ENCODE data around the gene KCNN3.

Gene KCNN3

DNA sequence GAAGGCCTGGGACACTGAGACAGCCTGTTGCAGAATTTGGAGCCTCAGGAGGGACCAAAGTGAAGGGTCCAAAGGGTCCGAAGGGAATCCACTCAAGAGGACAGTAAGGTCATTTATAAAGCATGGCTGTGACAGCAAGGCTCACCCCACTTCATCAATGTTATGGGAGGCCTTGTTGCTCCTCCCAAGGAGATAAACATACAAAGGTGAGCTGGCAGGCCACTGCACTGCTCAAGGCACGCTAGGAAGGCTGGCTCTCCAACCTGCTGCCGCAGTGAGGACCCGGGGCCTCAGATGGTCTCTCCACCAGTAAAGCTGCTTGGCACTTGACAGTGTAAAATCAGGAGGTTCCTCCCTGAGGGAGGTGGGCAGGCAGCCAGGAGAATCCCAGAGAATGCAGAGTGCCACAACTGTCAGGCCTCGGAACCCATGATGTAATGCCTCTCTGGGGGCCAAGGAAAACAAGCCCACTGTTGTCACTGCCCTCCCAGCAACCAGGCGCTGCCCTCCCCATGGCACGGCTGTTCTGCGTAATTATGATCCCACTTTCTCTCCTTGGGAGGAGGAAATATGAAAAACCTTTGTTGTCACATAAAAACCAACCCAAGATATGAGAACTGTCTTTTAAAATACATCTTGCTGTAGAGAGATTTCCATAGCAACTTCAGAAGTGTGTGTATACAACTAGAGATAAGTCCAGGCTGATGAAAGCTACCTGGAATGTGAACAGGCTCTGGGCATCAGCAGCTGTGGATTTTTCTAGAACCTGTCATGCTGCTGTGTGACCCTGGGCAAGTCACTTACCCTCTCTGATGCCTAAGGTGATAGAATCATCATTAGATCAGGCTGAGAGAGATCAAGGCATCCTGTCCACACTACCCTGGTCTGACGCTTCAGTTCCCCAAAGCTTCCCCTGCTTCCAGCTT, 102.5 kb downstream of the KCNN3 start:
- TF ChIP-seq CTCF (IDR thresholded peaks at IDR 0.05; ENCODE audit: control extremely low read depth, extremely low read depth, low read depth, missing control alignments), result no peak
- no peak for DNase-seq (ENCODE audit: extremely low spot score)
- ChIA-PET POLR2A (no interaction called here), CTCF (interaction anchor here (1.0 to 5.6 kb wide), 4 partner anchors 8 to 24 kb away, joined by 3 to 25 read pairs (median 7); no protein-coding TSS in a partner anchor)

DNA sequence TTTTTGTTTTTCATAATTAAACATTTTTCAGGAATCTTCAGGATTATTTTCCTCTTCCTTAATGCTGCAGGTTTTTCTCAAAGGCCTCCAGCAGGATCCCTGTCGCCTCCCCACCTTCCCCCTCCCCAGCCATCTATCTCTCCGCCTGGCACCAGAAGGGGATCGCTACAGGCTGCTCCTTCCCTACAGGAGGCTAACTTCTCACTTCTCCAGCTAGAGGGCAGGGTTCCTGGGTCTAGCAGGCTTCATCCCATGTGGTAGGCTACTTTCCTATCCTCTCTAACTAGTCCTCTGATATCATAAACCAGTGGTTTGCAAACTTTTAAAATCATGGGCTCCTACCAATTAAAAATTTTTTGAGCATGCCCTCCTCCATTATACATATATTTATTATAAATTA, 104.1 kb downstream of the KCNN3 start:
- no peak for TF ChIP-seq CTCF (IDR thresholded peaks at IDR 0.05; ENCODE audit: control extremely low read depth, extremely low read depth, low read depth, missing control alignments)
- ChIA-PET POLR2A (no interaction called here), CTCF (no interaction called here)
- DNase-seq (ENCODE audit: extremely low spot score), result no peak

DNA sequence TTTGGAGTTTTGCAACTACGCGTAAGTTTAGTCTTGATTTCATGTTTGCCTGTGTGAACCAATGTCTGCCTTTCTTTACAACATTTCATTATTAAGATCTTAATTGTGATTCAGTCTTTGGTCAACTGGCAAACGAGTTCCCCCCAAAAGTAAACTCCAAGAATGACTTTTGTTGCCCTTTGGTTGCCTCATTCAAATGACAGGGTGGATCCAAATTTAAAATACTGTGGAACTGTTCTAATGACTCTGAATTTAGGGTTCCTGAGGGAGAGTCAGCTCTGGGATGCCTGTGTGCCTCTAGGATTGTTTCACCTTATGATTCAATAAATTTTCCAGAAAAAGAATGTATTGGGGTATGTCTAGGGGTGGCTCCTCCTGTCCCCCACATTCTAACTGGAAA, 105.3 kb downstream of the KCNN3 start:
- ChIA-PET CTCF (no interaction called here), POLR2A (no interaction called here)
- no peak for DNase-seq (ENCODE audit: extremely low spot score)
- no peak for TF ChIP-seq CTCF (IDR thresholded peaks at IDR 0.05; ENCODE audit: control extremely low read depth, extremely low read depth, low read depth, missing control alignments)

- ChIA-PET CTCF (no interaction called here), POLR2A (no interaction called here)
- no peak for TF ChIP-seq CTCF (IDR thresholded peaks at IDR 0.05; ENCODE audit: control extremely low read depth, extremely low read depth, low read depth, missing control alignments)
- no peak for DNase-seq (ENCODE audit: extremely low spot score)
Measured at GRCh38 chr1:154764181-154764580, 105.9 kb downstream of the KCNN3 start.

DNA sequence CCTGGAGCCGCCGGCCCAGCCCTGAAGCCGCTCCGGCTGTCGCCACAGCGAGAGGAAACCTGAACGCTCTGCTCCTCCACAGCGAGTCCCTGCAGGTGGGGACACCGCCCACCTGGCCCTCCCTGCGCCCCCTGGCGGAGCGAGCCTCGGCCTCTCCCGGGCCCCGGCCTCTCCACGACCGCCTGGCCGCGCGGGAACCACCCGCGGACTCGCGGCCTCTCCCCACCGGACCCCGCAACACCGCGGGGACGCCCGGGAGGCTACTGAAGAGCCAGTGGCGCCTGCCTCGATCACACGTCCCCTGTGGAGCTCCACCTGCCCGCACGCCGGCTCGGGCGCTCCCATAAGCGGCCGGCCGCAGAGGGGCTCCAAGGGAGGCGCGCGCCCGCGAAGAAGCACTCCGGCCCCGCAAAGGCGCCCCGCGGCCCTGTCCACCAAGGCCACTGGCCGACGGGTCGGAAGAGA, 109.6 kb downstream of the KCNN3 start:
- DNase-seq (ENCODE audit: extremely low spot score), result peak; percentile 88
- ChIA-PET CTCF (interaction anchor here (0.6 to 4.3 kb wide), 28 partner anchors 10 to 239 kb away, joined by 3 to 25 read pairs (median 4); no protein-coding TSS in a partner anchor), POLR2A (interaction anchor here (0.6 kb wide), 1 partner anchor 942 kb away, joined by 3 read pairs; no protein-coding TSS in a partner anchor)
- TF ChIP-seq CTCF (IDR thresholded peaks at IDR 0.05; ENCODE audit: control extremely low read depth, extremely low read depth, low read depth, missing control alignments), result peak; percentile 85

GRCh38 chr1:154759793-154760192, 110.3 kb downstream of the KCNN3 start:
- ChIA-PET CTCF (interaction anchor here (0.8 to 4.3 kb wide), 20 partner anchors 9 to 213 kb away, joined by 3 to 25 read pairs (median 4); no protein-coding TSS in a partner anchor), POLR2A (no interaction called here)
- DNase-seq (ENCODE audit: extremely low spot score), result no peak
- no peak for TF ChIP-seq CTCF (IDR thresholded peaks at IDR 0.05; ENCODE audit: control extremely low read depth, extremely low read depth, low read depth, missing control alignments)
